A549 (cell line): ENCODE measurements around the gene AAMDC. TPM values are rescaled to one million over a fixed set of nuclear protein-coding genes. Genes with fewer than 3 reads are reported as not detected.
"Not testable (repeated sequence)": the region's sequence is repeated elsewhere in the genome, so short reads cannot be mapped to it uniquely, and the experiment has no call there.

ENCODE experiments used
- ATAC-seq, 2 experiments: fragments of 200-7000 bp in 1 of 2; fragments of >200 bp in 1 of 2; cut with Nextera tagmentation in 1 of 2; cut with Tn5 transposase in 1 of 2; 3 replicates each; pipeline versions ENCODE4 v1.8.0 to v1.9.1; 2018 to 2020; ENCODE audit warnings: mild to moderate bottlenecking in 1 of 2, moderate library complexity in 1 of 2
- CTCF ChIA-PET: fragments of 300-600 bp; sonication (Branson Sonifier 250); formaldehyde crosslinking; extraction: SDS; loops from one replicate; lab custom pipeline; 2021; ENCODE audit warnings: antibody characterized with exemption, inconsistent platforms; lab: Yijun Ruan, JAX
- POLR2A ChIA-PET: fragments of 350-600 bp; formaldehyde crosslinking; extraction: SDS; loops from one replicate; lab custom pipeline; 2021; ENCODE audit warnings: antibody characterized with exemption, inconsistent platforms; lab: Yijun Ruan, JAX
- DNase-seq, 2 experiments: peaks; one replicate each; pipeline versions ENCODE4 v3.0.0 to v3.0.0-alpha.2; 2011 to 2016; ENCODE audit warnings: low read depth in 1 of 2, low spot score in 1 of 2
- FAIRE-seq: peaks from 2 replicates; lab custom pipeline; 2011; peaks lifted over from hg19 to GRCh38; lab: Jason Lieb, UNC
- H3K27ac ChIP-seq, 2 experiments: fragments of >200 bp; sonication (Bioruptor Twin); formaldehyde crosslinking; 3 replicates each; pipeline ENCODE4 v1.5.1; 2016 to 2017
- H3K4me1 ChIP-seq: fragments of >200 bp; sonication (Bioruptor Twin); formaldehyde crosslinking; 3 replicates; pipeline ENCODE4 v1.6.1; 2016
- H3K4me2 ChIP-seq: fragments of >200 bp; sonication (Bioruptor Twin); formaldehyde crosslinking; 3 replicates; pipeline ENCODE4 v1.6.1; 2016
- H3K4me3 ChIP-seq: fragments of >200 bp; sonication (Bioruptor Twin); formaldehyde crosslinking; 3 replicates; pipeline ENCODE4 v1.5.1; 2016
- H3K9me3 ChIP-seq: fragments of >200 bp; sonication (Bioruptor Twin); formaldehyde crosslinking; 3 replicates; pipeline ENCODE4 v1.6.1; 2016
- BHLHE40 ChIP-seq: IDR thresholded peaks from 2 replicates; pipeline ENCODE4 v1.6.1; 2012; ENCODE audit warnings: low read depth, low read length, inconsistent platforms
- CBX8 ChIP-seq: fragments of 200-600 bp; sonication (generic); IDR thresholded peaks from 2 replicates; pipeline ENCODE4 v1.6.1; 2016
- E2F6 ChIP-seq: IDR thresholded peaks from 2 replicates; pipeline ENCODE4 v1.6.1; 2012; ENCODE audit warnings: low read depth, borderline replicate concordance
- EHMT2 ChIP-seq: fragments of 200-600 bp; sonication (generic); IDR thresholded peaks from 2 replicates; pipeline ENCODE4 v1.6.1; 2016; ENCODE audit warnings: antibody characterized with exemption, low read depth, mild to moderate bottlenecking, moderate library complexity
- EP300 ChIP-seq, 2 experiments: fragments of >200 bp; sonication (Bioruptor Twin); formaldehyde crosslinking; IDR thresholded peaks; 2 replicates in 1 of 2; 3 replicates in 1 of 2; pipeline ENCODE4 v1.6.1; 2016 to 2017
- FOSB ChIP-seq: fragments of 250-450 bp; sonication (Bioruptor Pico); IDR thresholded peaks from 2 replicates; pipeline ENCODE4 v1.5.0; 2020; ENCODE audit warnings: mild to moderate bottlenecking, moderate library complexity
- HOXB13 ChIP-seq: fragments of 250-450 bp; sonication (Bioruptor Pico); IDR thresholded peaks from 2 replicates; pipeline ENCODE4 v1.5.0; 2020; ENCODE audit warnings: low read depth, mild to moderate bottlenecking, moderate library complexity
- HOXB5 ChIP-seq: fragments of 250-450 bp; sonication (Bioruptor Pico); IDR thresholded peaks from 2 replicates; pipeline ENCODE4 v1.5.0; 2020; ENCODE audit warnings: mild to moderate bottlenecking, moderate library complexity
- JUN ChIP-seq, 2 experiments: fragments of >200 bp; sonication (Bioruptor Twin); formaldehyde crosslinking; IDR thresholded peaks; 2 replicates in 1 of 2; 3 replicates in 1 of 2; pipeline ENCODE4 v1.6.1; 2016 to 2017
- KDM1A ChIP-seq: fragments of 200-600 bp; sonication (generic); IDR thresholded peaks from 2 replicates; pipeline ENCODE4 v1.6.1; 2016; ENCODE audit warnings: low read depth, mild to moderate bottlenecking
- MYC ChIP-seq: IDR thresholded peaks from 2 replicates; pipeline ENCODE4 v1.6.1; 2012; ENCODE audit warnings: mild to moderate bottlenecking, inconsistent platforms, low read length, improper control_type of control experiment, borderline replicate concordance
- NPAS2 ChIP-seq: fragments of 250-450 bp; sonication (Bioruptor Pico); IDR thresholded peaks from 2 replicates; pipeline ENCODE4 v1.8.0; 2022; ENCODE audit warnings: mild to moderate bottlenecking, moderate library complexity, borderline replicate concordance
- POLR2A ChIP-seq: IDR thresholded peaks from 2 replicates; pipeline ENCODE4 v1.6.1; 2012; ENCODE audit warnings: mild to moderate bottlenecking, low read length
- RAD21 ChIP-seq, 2 experiments: fragments of >200 bp in 1 of 2; sonication (Bioruptor Twin) in 1 of 2; formaldehyde crosslinking in 1 of 2; IDR thresholded peaks in 1 of 2; conservative IDR thresholded peaks in 1 of 2; 2 replicates in 1 of 2; 3 replicates in 1 of 2; pipeline ENCODE4 v1.6.1; 2012 to 2018; ENCODE audit warnings: inconsistent platforms in 1 of 2
- REST ChIP-seq: fragments of 200-600 bp; sonication (generic); IDR thresholded peaks from 2 replicates; pipeline ENCODE4 v1.6.1; 2016; ENCODE audit warnings: antibody characterized with exemption, mild to moderate bottlenecking, moderate library complexity
- RNF2 ChIP-seq: fragments of 200-600 bp; sonication (generic); IDR thresholded peaks from 2 replicates; pipeline ENCODE4 v1.6.1; 2016; ENCODE audit warnings: low read depth, mild to moderate bottlenecking, antibody characterized with exemption, moderate library complexity, borderline replicate concordance
- TFCP2L1 ChIP-seq: fragments of 250-450 bp; sonication (Bioruptor Pico); IDR thresholded peaks from 2 replicates; pipeline ENCODE4 v1.5.0; 2021; ENCODE audit warnings: mild to moderate bottlenecking
- ZFP36 ChIP-seq: fragments of 450-650 bp; IDR thresholded peaks from 2 replicates; pipeline ENCODE4 v1.6.1; 2014; ENCODE audit warnings: borderline replicate concordance; ENCODE audit not compliant: partially characterized antibody
- ZNF302 ChIP-seq: fragments of 250-450 bp; sonication (Bioruptor Pico); IDR thresholded peaks from 2 replicates; pipeline ENCODE4 v1.9.0; 2021; ENCODE audit warnings: inconsistent platforms, mild to moderate bottlenecking, moderate library complexity
- WGBS: methylation state at CpG from one replicate; pipeline ENCODE4 v1.1.6; 2017; ENCODE audit errors: missing lambda C conversion rate; 5-methylcytosine and 5-hydroxymethylcytosine counted together
- polyA plus RNA-seq, 4 experiments: library from polyadenylated mRNA; depleted of rRNA in 3 of 4; stranded (reverse); fragments of >200 nt; fragmentation: RNase III in 1 of 4; extraction: RNeasy Plus Mini Kit Qiagen cat#74134 plus additional on column Dnase treatment in 1 of 4; gene quantifications; 2 replicates in 3 of 4; 3 replicates in 1 of 4; pipeline ENCODE4 v1.2.3, GENCODE V29; 2011 to 2017
- TF ChIP-seq, protein P1 (sequence below): fragments of 450-650 bp; IDR thresholded peaks from 2 replicates; pipeline ENCODE4 v1.6.1; 2014; ENCODE audit warnings: antibody characterized with exemption
- TF ChIP-seq, protein P2 (sequence below): fragments of >200 bp; sonication (Bioruptor Twin); formaldehyde crosslinking; IDR thresholded peaks from 3 replicates; pipeline ENCODE4 v1.5.1; 2016

AAMDC gene
- polyA plus RNA-seq, 2 of the 4 experiments (the other 2 are of a cell fraction): 25.4 to 36.5 TPM

DNA sequence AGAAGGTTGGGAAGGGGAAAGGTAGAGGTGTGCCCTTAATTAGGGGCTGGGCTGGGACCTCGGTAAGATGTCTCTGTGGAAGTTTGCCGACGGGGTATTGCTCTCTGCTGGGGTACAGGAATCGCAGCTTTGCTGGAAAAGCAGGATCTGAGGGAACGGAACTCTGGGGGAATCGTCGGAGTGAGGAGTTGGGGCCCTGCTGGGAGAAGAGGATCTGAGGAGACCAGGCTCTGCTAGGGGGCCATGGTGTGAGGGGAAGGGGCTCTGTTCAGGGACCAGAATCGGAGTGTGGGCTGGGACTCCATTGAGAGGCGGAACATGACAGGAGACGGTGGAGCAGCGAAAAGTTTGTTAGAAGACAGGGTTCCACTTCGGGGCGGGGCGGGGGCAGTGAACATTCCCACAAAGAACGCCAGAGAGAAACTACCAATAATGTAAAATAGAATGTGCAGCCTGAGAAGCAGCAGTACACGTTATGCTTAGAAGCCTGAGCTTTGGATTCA is 456 bp downstream of the AAMDC start (continued):
- no peak for TF ChIP-seq TFCP2L1 (CRISPR knock-in tag)
- TF ChIP-seq EHMT2: no peak
- no peak for TF ChIP-seq BHLHE40

DNA sequence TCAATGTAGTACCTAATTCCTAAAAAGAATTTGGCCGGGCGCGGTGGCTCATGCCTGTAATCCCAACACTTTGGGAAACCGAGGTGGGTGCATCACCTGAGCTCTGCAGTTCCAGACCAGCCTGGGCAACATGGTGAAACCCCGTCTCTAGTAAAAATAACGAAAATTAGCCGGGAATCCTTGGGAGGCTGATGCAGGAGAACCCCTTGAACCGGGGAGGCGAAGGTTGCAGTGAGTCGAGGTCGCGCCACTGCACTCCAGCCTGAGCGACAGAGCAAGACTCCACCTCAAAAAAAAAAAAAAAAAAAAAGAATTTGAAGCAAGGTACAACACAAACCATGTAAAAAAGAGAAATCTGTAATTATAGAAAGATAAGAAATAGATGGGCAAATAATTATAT is 1.2 kb downstream of the AAMDC start:
- ChIA-PET CTCF (interaction anchor here (0.9 to 1.8 kb wide), 2 partner anchors 8 to 10 kb away, joined by 4 to 5 read pairs; no protein-coding TSS in a partner anchor), POLR2A (interaction anchor here (1.5 kb wide), 1 partner anchor 173 kb away, joined by 5 read pairs; the partner anchor contains the start of gene INTS4)
- Histone ChIP-seq H3K4me1 (peaks cover 28% of the 10 kb centered on the region; the same call in 2 of the 3 replicates), H3K4me2 (peak overlapping the region; percentile 71)
- not testable (repeated sequence) for H3K9me3 ChIP-seq, ATAC-seq, DNase-seq, FAIRE-seq, H3K4me3 ChIP-seq, H3K27ac ChIP-seq
- 84% methylated on average over 13 of the region's 13 CpGs for WGBS

- TF ChIP-seq POLR2A (no peak), REST (no peak), HOXB13 (no peak), FOSB (CRISPR knock-in tag) (no peak), MYC (no peak), NPAS2 (no peak), ZNF302 (CRISPR knock-in tag) (no peak), JUN (IDR thresholded peaks at IDR 0.05) (no peak), HOXB5 (CRISPR knock-in tag) (no peak), EP300 (IDR thresholded peaks at IDR 0.05) (no peak), ZFP36 (no peak), CBX8 (no peak), E2F6 (no peak), RAD21 (conservative IDR thresholded peaks at IDR 0.05 in 1 of 2, IDR thresholded peaks at IDR 0.05 in 1 of 2) (no peak), KDM1A (no peak), RNF2 (no peak), EHMT2 (no peak)
- TF ChIP-seq, protein P1, sequence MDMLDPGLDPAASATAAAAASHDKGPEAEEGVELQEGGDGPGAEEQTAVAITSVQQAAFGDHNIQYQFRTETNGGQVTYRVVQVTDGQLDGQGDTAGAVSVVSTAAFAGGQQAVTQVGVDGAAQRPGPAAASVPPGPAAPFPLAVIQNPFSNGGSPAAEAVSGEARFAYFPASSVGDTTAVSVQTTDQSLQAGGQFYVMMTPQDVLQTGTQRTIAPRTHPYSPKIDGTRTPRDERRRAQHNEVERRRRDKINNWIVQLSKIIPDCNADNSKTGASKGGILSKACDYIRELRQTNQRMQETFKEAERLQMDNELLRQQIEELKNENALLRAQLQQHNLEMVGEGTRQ: no peak
- TF ChIP-seq, protein P2, sequence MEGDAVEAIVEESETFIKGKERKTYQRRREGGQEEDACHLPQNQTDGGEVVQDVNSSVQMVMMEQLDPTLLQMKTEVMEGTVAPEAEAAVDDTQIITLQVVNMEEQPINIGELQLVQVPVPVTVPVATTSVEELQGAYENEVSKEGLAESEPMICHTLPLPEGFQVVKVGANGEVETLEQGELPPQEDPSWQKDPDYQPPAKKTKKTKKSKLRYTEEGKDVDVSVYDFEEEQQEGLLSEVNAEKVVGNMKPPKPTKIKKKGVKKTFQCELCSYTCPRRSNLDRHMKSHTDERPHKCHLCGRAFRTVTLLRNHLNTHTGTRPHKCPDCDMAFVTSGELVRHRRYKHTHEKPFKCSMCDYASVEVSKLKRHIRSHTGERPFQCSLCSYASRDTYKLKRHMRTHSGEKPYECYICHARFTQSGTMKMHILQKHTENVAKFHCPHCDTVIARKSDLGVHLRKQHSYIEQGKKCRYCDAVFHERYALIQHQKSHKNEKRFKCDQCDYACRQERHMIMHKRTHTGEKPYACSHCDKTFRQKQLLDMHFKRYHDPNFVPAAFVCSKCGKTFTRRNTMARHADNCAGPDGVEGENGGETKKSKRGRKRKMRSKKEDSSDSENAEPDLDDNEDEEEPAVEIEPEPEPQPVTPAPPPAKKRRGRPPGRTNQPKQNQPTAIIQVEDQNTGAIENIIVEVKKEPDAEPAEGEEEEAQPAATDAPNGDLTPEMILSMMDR: no peak
- Histone ChIP-seq H3K9me3 (no peaks in the 10 kb centered on the region), H3K27ac (no peak overlapping the region), H3K4me1 (peaks cover 13% of the 10 kb centered on the region; the same call in 2 of the 3 replicates), H3K4me2 (no peak overlapping the region), H3K4me3 (no peak overlapping the region)
- no peak for ATAC-seq
- 84% methylated on average over 1 of the region's 1 CpG for WGBS
- no peak for FAIRE-seq
- ChIA-PET CTCF (interaction anchor here (2.8 kb wide), 1 partner anchor 176 kb away, joined by 7 read pairs; no protein-coding TSS in a partner anchor), POLR2A (no interaction called here)
- no peak for DNase-seq
These were observed 2.8 kb downstream of the AAMDC start for GRCh38 chr11:77823775-77824174.
